ENCODE measurements around the gene PROCA1.

The PROCA1 gene

GRCh38 chr17:28705728-28706334 is 5.9 kb downstream of the PROCA1 start:
- no peak for FAIRE-seq

GRCh38 chr17:28705074-28705659 is 6.5 kb downstream of the PROCA1 start:
- FAIRE-seq: no peak

GRCh38 chr17:28704219-28704858 is 7.3 kb downstream of the PROCA1 start:
- no peak for FAIRE-seq

- FAIRE-seq: no peak
Measured at GRCh38 chr17:28703552-28704218, 8.0 kb downstream of the PROCA1 start.

GRCh38 chr17:28702752-28703150 is 8.9 kb downstream of the PROCA1 start:
- FAIRE-seq: no peak

- FAIRE-seq: no peak
Measured at GRCh38 chr17:28702026-28702751, 9.5 kb downstream of the PROCA1 start.

- no peak for FAIRE-seq
Measured at GRCh38 chr17:28700830-28701492, 10.7 kb downstream of the PROCA1 start.

GRCh38 chr17:28700278-28700677 is 11.4 kb downstream of the PROCA1 start:
- no peak for FAIRE-seq

GRCh38 chr17:28698253-28698941 is 13.3 kb downstream of the PROCA1 start:
- FAIRE-seq: no peak

- no peak for FAIRE-seq
Measured at GRCh38 chr17:28693869-28694268, 17.8 kb downstream of the PROCA1 start.

GRCh38 chr17:28689011-28689410 is 22.7 kb downstream of the PROCA1 start:
- no peak for FAIRE-seq

GRCh38 chr17:28688481-28688880 is 23.2 kb downstream of the PROCA1 start:
- FAIRE-seq: no peak

GRCh38 chr17:28686296-28686695 is 25.4 kb downstream of the PROCA1 start:
- FAIRE-seq: no peak

- no peak for FAIRE-seq
Measured at GRCh38 chr17:28685366-28685765, 26.3 kb downstream of the PROCA1 start.

GRCh38 chr17:28684963-28685362 is 26.7 kb downstream of the PROCA1 start:
- FAIRE-seq: no peak

GRCh38 chr17:28682655-28683054 is 29.0 kb downstream of the PROCA1 start:
- FAIRE-seq: no peak

- FAIRE-seq: no peak
Measured at GRCh38 chr17:28675980-28676379, 35.7 kb downstream of the PROCA1 start.

GRCh38 chr17:28675490-28675889 is 36.2 kb downstream of the PROCA1 start:
- FAIRE-seq: no peak

- FAIRE-seq: no peak
Measured at GRCh38 chr17:28669918-28670317, 41.8 kb downstream of the PROCA1 start.

- FAIRE-seq: no peak
Measured at GRCh38 chr17:28667870-28668269, 43.8 kb downstream of the PROCA1 start.

GRCh38 chr17:28665994-28666393 is 45.7 kb downstream of the PROCA1 start:
- FAIRE-seq: no peak

- no peak for FAIRE-seq
Measured at GRCh38 chr17:28663723-28664122, 48.0 kb downstream of the PROCA1 start.
